SIG-M5 treated with dmso at 0.1 percent for 504 hours (cell line): ENCODE results near the gene TOX2.

ENCODE experiments used
- DNase-seq: peaks from one replicate; lab custom pipeline; 2025; ENCODE audit not compliant: unreplicated experiment; lab: John Stamatoyannopoulos, UW

TOX2 gene

DNA sequence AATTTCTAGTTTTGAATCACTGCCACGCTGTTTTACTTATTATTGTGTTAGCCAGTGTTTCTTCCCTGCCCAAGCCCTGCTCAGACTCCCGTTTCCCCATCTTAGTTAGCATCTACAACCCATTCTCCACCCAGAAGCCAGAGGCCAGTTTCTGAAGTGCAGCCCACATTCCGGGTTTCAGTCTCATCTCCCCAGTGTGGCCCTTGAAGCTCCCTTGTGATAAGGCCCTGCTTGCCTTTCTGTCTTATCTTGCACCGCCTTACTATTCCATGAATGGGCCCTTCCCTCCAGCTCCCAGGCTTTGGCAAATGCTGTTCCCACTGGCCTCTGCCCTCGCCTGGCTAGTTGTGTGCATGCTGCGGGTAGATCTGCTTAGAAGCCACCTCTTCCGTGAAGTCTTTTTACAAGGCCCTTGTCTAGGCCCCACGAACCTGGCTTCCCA is 41.1 kb downstream of the TOX2 start:
- DNase-seq: no peak

DNA sequence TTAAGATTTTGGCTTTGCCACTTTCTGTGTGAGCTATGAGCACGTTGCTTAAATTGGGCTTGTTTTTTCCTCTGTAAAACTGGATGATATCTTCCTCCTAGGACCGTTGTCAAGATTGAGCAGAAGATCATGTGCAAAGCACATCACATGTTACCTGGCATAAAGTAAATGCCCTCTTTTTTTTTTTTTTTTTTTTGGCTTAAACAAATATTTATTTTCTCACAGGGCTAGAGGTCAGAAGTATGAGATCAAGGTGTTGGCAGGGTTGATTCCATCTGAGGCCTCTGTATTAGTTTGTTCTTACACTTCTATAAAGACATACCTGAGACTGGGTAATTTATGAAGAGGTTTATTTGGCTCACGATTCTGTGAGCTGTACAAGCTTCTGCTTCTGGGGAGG is 42.7 kb downstream of the TOX2 start:
- DNase-seq: no peak

DNA sequence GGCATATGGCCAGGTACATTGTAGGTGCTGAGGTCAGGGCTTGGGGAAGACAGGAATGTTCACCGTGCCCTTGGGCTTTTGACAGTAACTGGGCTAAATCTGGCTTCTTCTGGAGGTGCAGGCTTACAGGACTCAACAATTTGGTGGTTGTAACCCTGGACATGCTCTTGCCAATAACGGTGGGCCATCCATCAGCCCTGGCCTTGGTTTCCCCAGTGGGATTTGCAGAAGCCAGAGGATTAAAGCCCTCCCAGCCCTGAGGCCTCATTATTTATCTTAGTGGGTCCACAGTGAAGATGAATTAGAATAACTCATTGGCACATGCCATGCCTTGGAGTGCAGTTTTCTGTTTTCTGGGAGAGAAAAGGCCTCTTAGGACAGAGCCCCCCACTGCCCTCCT is 44.0 kb downstream of the TOX2 start:
- DNase-seq: no peak

DNA sequence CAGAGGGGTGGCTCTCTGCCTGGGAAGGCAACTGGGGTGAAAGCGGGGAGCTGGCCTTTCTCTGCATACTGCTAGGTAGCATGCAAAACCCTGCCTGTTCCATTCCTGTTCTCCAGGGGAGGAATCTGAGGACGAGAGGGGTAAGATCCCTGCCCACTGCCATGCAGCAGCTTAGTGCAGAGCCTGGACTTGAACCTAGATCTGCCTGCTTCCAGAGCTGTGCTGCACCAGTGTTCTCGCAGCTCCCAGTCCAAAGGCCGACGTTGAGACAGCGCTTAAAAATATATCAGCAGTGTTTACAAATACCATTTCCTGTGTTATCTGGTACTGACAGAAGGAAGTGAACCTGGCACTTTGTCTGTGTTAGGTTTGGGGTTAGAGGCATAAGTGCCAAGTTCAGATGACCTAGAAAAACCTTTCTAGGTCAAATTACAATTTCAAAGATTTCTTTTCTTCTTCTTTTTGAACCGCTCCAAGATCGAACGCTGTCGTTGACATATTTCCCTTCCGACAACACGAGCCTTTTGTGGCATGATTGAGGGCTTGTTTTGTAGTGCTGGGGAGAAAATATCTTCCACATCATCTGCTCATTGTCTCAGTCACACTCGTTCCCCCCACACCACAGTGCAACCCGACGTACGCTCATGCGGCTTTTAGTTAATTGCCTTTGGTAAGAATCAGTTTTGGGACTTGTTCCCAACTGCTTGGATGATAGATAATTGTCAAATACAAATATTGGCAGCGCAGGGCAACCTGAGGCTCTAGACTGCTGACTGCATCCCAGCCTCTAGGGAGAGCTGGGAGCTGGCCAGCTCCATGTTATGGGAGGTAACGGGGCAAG is 44.6 kb downstream of the TOX2 start:
- DNase-seq: peak; percentile 23

DNA sequence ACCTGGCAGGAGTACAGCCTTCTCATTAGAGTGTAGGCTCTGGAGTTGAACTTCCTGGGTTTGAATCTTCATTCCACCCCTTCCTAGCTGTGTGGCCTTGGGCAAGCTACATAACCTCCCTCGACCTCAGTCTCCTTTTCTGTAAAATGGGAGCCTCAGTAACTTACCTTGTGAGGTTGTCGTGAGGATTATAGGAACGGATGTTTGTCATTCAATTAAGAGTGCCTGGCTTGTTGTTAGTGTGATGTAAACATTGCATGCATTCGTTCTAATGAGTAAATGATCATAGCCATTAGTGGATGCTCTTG is 45.2 kb downstream of the TOX2 start:
- DNase-seq: no peak

GRCh38 chr20:43960231-43960630 is 45.6 kb downstream of the TOX2 start:
- DNase-seq: no peak

- no peak for DNase-seq
Observed at GRCh38 chr20:43961116-43961515, 46.5 kb downstream of the TOX2 start.

- no peak for DNase-seq
Observed at GRCh38 chr20:43961541-43962471, 47.2 kb downstream of the TOX2 start.

GRCh38 chr20:43962530-43962929 is 47.9 kb downstream of the TOX2 start:
- DNase-seq: no peak

DNA sequence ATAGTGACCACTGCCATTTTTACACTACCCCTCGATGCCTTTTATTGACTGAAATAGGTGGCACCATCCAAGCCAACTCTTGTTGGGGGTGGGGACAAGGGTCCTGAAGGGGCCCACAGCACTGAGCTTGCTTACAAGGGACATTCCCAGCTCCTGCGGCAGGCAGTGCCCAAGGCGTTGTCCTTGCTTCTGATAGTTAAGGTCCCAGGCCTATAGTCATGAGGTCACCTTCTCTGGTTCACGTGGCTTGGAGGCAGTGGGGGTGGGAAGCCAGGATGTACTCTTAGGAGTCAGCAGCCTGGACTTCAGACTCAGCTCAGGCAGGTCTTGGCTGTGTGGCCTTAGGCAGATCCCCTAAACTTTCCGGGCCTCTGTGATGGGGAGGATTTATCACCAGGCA is 48.6 kb downstream of the TOX2 start:
- DNase-seq: no peak

- DNase-seq: no peak
Observed at GRCh38 chr20:43963872-43964791, 49.5 kb downstream of the TOX2 start.

- DNase-seq: no peak
Observed at GRCh38 chr20:43968341-43969000, 53.8 kb downstream of the TOX2 start.

DNA sequence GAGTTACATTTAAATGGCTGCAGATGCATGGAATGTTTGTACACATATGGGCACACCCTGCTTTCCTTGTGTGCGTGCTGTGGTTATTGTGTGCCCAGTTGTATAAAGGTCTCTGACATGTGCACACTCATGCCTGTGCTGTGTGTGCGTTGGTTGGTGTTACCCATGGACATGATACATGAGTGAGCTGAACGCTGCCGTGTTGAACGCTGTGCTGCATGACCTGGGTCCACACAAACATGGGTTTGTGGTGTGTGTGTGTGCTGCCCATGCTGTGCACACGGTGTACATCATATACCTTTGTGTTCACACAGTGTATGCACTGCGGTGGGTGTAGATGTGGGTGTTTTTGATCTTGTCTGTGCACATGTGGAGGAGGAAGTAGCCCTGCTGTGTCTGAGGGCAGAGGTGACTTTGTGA is 54.4 kb downstream of the TOX2 start:
- DNase-seq: no peak

- no peak for DNase-seq
Observed at GRCh38 chr20:43969501-43970182, 55.0 kb downstream of the TOX2 start.

GRCh38 chr20:43971267-43971666 is 56.6 kb downstream of the TOX2 start:
- no peak for DNase-seq

GRCh38 chr20:43972051-43972450 is 57.4 kb downstream of the TOX2 start:
- DNase-seq: no peak

DNA sequence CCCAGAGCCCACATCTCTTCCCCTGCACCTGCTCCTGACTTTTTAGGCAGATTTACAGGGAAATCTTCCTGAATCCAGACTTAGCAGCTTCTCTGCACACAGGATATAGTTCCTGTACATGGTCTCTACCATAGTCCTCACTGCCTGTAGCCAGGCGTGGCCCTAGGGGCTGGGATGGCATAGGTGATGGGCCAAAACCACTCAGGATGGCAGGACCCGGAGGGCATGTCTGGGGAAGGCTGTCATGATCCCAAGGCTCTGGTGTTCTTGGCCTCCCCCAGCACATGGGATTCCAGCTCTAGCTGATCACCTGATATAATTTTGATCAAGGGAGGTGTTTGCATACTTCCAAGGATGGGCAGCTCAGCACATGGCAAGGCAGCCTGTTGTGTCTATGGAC is 58.0 kb downstream of the TOX2 start:
- no peak for DNase-seq

DNA sequence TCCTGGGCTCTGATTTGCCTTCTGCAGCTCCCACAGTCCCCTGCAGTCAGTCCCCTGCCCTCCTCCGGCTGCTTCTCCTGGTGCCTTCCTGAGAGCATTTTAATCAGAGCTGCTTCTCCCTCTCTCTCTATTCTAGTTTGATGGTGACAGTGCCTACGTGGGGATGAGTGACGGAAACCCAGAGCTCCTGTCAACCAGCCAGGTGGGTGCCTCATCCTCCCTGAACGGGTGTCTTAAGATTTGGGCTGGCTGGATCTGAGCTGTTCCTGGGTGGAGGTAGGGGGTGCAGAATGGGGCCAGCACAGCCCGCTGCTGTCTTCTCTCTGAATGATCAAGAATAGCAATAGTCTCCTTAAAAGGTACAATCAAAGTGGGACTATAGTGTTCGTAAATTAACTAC is 58.6 kb downstream of the TOX2 start:
- no peak for DNase-seq

DNA sequence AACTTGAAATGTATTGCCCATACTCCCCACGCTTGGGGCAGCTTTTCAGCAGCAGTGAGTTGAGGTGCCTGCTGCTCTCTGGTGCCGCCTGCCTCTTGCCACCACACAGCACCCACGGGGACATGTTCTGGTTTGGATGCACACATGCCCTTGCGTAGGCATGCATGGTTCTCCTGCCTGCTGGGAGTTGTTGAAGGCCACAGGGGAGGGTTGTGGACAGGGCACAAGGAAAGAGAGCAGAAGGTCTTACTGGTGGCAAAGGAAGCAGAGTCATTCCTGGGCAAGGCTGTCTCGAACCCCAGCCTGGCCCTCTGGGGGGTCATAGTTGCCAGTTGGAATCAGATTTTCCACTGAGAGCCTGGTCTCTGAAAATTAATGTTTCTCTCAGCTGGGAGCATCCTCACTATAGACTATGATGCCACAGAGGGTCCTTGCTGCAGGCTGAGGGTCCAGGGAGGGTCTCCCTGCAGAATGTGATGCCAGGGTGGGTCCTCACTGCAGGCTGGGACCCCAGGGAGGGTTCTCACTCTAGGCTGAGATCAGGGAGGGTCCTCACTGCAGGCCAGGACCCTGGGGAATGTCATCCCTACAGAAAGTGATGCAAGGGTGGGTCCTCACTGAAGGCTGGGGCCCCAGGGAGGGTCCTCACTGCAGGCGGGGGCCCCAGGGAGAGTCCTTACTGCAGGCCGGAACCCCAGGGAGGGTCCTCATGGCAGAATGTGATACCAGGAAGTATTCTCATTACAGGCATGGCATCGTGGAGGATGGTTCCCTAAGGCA is 59.2 kb downstream of the TOX2 start:
- no peak for DNase-seq
